ENCODE results near the gene MYORG.

DNA sequence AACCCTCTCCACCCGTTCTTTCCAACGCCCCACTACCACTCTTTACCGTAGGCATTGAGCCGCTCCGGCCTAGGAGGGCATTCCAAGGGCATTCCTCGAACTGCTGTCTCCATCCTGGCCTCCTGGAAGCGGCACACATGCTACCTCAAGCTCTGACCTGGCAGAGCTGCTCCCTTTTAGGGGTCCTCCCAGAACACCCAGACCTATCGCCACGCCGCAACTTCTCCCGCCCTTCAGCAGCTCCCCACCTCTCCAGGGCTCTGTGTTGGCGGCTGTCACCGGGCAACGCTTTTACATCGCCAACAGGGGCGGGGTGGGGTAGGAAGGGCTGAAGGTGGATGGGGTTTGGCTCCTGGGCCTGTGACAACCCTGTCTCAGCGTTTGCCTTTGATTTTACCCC is 4.6 kb upstream of the MYORG start:
- TF ChIP-seq, protein P1, sequence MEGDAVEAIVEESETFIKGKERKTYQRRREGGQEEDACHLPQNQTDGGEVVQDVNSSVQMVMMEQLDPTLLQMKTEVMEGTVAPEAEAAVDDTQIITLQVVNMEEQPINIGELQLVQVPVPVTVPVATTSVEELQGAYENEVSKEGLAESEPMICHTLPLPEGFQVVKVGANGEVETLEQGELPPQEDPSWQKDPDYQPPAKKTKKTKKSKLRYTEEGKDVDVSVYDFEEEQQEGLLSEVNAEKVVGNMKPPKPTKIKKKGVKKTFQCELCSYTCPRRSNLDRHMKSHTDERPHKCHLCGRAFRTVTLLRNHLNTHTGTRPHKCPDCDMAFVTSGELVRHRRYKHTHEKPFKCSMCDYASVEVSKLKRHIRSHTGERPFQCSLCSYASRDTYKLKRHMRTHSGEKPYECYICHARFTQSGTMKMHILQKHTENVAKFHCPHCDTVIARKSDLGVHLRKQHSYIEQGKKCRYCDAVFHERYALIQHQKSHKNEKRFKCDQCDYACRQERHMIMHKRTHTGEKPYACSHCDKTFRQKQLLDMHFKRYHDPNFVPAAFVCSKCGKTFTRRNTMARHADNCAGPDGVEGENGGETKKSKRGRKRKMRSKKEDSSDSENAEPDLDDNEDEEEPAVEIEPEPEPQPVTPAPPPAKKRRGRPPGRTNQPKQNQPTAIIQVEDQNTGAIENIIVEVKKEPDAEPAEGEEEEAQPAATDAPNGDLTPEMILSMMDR (IDR thresholded peaks at IDR 0.05): no peak
- no peak for TF ChIP-seq POLR2A (IDR thresholded peaks at IDR 0.05)
